ENCODE results near the gene GYPB. TPM values are rescaled to one million over a fixed set of nuclear protein-coding genes. Genes with fewer than 3 reads are reported as not detected.
"Not testable (repeated sequence)": the region's sequence is repeated elsewhere in the genome, so short reads cannot be mapped to it uniquely, and the experiment has no call there.

Gene GYPB
- polyA plus RNA-seq (2011; rRNA removed), result not detected in 2 replicates
- not detected in 2 replicates for polyA minus RNA-seq (2011; rRNA and poly(A)+ RNA removed)

- H3K27ac ChIP-seq (ENCODE audit: low read depth, low read length); DNase-seq (ENCODE audit: low read depth, low spot score); H3K4me3 ChIP-seq (ENCODE audit: low read depth, low read length); POLR2A ChIA-PET; H3K9me3 ChIP-seq (ENCODE audit: control insufficient read depth, insufficient read depth, low read length); H3K27me3 ChIP-seq (ENCODE audit: control insufficient read depth, insufficient read depth, low read length); CTCF ChIA-PET: not testable (repeated sequence)
Measured at GRCh38 chr4:144019277-144019676, at the start of gene GYPB. GYPB (minus strand) TSS chr4:144019380; CDS start chr4:144019287, 93 bp downstream.

- H3K9me3 ChIP-seq (ENCODE audit: control insufficient read depth, insufficient read depth, low read length); POLR2A ChIA-PET; DNase-seq (ENCODE audit: low read depth, low spot score); H3K4me3 ChIP-seq (ENCODE audit: low read depth, low read length); CTCF ChIA-PET; H3K27me3 ChIP-seq (ENCODE audit: control insufficient read depth, insufficient read depth, low read length); H3K27ac ChIP-seq (ENCODE audit: low read depth, low read length): not testable (repeated sequence)
Measured at GRCh38 chr4:144061556-144061955, 42.4 kb upstream of the GYPB start.

GRCh38 chr4:144060234-144060859, 41.2 kb upstream of the GYPB start:
- H3K27me3 ChIP-seq (ENCODE audit: control insufficient read depth, insufficient read depth, low read length); DNase-seq (ENCODE audit: low read depth, low spot score); CTCF ChIA-PET; H3K9me3 ChIP-seq (ENCODE audit: control insufficient read depth, insufficient read depth, low read length); H3K4me3 ChIP-seq (ENCODE audit: low read depth, low read length); POLR2A ChIA-PET; H3K27ac ChIP-seq (ENCODE audit: low read depth, low read length): not testable (repeated sequence)

GRCh38 chr4:144056800-144057199, 37.6 kb upstream of the GYPB start:
- H3K9me3 ChIP-seq (ENCODE audit: control insufficient read depth, insufficient read depth, low read length), result no peaks in the 10 kb centered on the region
- ChIA-PET POLR2A (no interaction called here), CTCF (no interaction called here)
- no peak overlapping the region for H3K4me3 ChIP-seq (ENCODE audit: low read depth, low read length)
- DNase-seq (ENCODE audit: low read depth, low spot score), result no peak
- H3K27ac ChIP-seq (ENCODE audit: low read depth, low read length), result no peak overlapping the region
- no peak for TF ChIP-seq CTCF (IDR thresholded peaks at IDR 0.05; ENCODE audit: low read depth, low read length)
- no peaks in the 10 kb centered on the region for H3K27me3 ChIP-seq (ENCODE audit: control insufficient read depth, insufficient read depth, low read length)

- DNase-seq (ENCODE audit: low read depth, low spot score); H3K27me3 ChIP-seq (ENCODE audit: control insufficient read depth, insufficient read depth, low read length); H3K9me3 ChIP-seq (ENCODE audit: control insufficient read depth, insufficient read depth, low read length); H3K27ac ChIP-seq (ENCODE audit: low read depth, low read length); H3K4me3 ChIP-seq (ENCODE audit: low read depth, low read length); POLR2A ChIA-PET; CTCF ChIA-PET: not testable (repeated sequence)
Measured at GRCh38 chr4:144055336-144055735, 36.2 kb upstream of the GYPB start.

- H3K27me3 ChIP-seq (ENCODE audit: control insufficient read depth, insufficient read depth, low read length); DNase-seq (ENCODE audit: low read depth, low spot score); H3K9me3 ChIP-seq (ENCODE audit: control insufficient read depth, insufficient read depth, low read length); H3K27ac ChIP-seq (ENCODE audit: low read depth, low read length); POLR2A ChIA-PET; CTCF ChIA-PET; H3K4me3 ChIP-seq (ENCODE audit: low read depth, low read length): not testable (repeated sequence)
Measured at GRCh38 chr4:144051494-144051893, 32.3 kb upstream of the GYPB start.

GRCh38 chr4:144050631-144051030, 31.5 kb upstream of the GYPB start:
- H3K27ac ChIP-seq (ENCODE audit: low read depth, low read length); H3K27me3 ChIP-seq (ENCODE audit: control insufficient read depth, insufficient read depth, low read length); CTCF ChIA-PET; H3K4me3 ChIP-seq (ENCODE audit: low read depth, low read length); POLR2A ChIA-PET; DNase-seq (ENCODE audit: low read depth, low spot score); H3K9me3 ChIP-seq (ENCODE audit: control insufficient read depth, insufficient read depth, low read length): not testable (repeated sequence)

- CTCF ChIA-PET; POLR2A ChIA-PET; H3K9me3 ChIP-seq (ENCODE audit: control insufficient read depth, insufficient read depth, low read length); H3K4me3 ChIP-seq (ENCODE audit: low read depth, low read length); DNase-seq (ENCODE audit: low read depth, low spot score); H3K27ac ChIP-seq (ENCODE audit: low read depth, low read length); H3K27me3 ChIP-seq (ENCODE audit: control insufficient read depth, insufficient read depth, low read length): not testable (repeated sequence)
Measured at GRCh38 chr4:144049495-144050424, 30.6 kb upstream of the GYPB start.

- H3K4me3 ChIP-seq (ENCODE audit: low read depth, low read length); H3K27ac ChIP-seq (ENCODE audit: low read depth, low read length); H3K27me3 ChIP-seq (ENCODE audit: control insufficient read depth, insufficient read depth, low read length); POLR2A ChIA-PET; DNase-seq (ENCODE audit: low read depth, low spot score); CTCF ChIA-PET; H3K9me3 ChIP-seq (ENCODE audit: control insufficient read depth, insufficient read depth, low read length): not testable (repeated sequence)
Measured at GRCh38 chr4:144044936-144045335, 25.8 kb upstream of the GYPB start.

- H3K27me3 ChIP-seq (ENCODE audit: control insufficient read depth, insufficient read depth, low read length); H3K27ac ChIP-seq (ENCODE audit: low read depth, low read length); H3K4me3 ChIP-seq (ENCODE audit: low read depth, low read length); CTCF ChIA-PET; H3K9me3 ChIP-seq (ENCODE audit: control insufficient read depth, insufficient read depth, low read length); POLR2A ChIA-PET; DNase-seq (ENCODE audit: low read depth, low spot score): not testable (repeated sequence)
Measured at GRCh38 chr4:144032580-144032979, 13.4 kb upstream of the GYPB start.

- H3K27me3 ChIP-seq (ENCODE audit: control insufficient read depth, insufficient read depth, low read length); H3K4me3 ChIP-seq (ENCODE audit: low read depth, low read length); CTCF ChIA-PET; POLR2A ChIA-PET; H3K9me3 ChIP-seq (ENCODE audit: control insufficient read depth, insufficient read depth, low read length); DNase-seq (ENCODE audit: low read depth, low spot score); H3K27ac ChIP-seq (ENCODE audit: low read depth, low read length): not testable (repeated sequence)
Measured at GRCh38 chr4:144031875-144032274, 12.7 kb upstream of the GYPB start.

Measured in AG04450 (cell line).